Measurements from ENCODE around the gene NRK.
"Not testable (repeated sequence)": the region's sequence is repeated elsewhere in the genome, so short reads cannot be mapped to it uniquely, and the experiment has no call there.

NRK gene

DNA sequence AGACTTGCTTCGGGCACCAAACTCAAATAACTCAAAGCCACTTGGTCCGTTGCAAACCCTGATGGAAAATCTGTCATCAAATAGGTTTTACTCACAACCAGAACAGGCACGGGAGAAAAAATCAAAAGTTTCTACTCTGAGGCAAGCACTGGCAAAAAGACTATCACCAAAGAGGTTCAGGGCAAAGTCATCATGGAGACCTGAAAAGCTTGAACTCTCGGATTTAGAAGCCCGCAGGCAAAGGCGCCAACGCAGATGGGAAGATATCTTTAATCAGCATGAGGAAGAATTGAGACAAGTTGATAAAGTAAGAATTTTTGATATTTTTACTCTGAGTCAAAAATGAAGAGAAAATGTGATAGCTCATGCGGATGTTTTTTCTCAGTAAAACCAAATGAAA, 87.2 kb downstream of the NRK start:
- DNase-seq: no peak

DNA sequence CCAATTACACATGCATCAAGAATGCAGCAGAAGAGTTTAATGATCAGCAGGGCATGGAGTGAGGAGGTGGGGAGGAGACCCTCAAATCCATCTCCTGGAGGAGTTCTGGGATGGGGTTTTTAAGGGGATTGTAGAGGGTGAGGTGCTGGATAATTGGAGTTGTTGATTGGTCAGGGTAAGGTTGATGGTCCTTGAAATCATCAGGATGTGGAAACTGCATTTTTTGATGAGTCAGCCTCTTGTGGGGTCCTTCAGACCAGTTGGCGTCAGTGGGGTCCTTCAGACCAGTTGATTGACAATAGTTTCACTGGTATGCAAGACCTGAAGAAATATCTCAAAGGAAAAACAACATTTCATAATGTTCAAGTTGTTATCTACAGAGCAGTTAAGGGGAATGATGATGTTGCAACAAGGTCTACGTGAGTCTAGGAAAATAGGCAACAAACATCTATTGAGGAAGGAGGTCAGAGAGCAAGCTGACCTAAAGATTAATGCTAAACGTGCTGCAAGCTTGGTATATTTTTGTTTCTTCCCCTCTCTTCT, 88.3 kb downstream of the NRK start:
- no peak for DNase-seq

DNA sequence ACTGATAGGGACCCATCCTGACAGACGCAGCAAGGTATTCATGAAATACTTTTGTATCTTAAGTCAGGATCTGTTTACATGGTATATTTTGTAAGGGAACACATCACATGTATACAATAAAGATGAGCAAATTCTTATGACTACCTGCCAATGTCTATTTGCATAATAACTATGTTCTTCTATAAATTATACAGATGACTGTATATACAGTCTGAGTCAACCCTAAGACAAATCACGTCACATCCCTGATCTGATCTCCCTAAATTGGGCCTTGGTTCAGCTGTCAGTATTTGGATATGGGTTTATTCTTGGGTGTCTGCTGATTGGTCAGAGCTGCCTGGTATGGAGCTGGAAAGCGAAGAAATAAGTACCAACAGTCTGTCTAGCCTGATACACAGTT, 122.9 kb downstream of the NRK start:
- DNase-seq: no peak

DNA sequence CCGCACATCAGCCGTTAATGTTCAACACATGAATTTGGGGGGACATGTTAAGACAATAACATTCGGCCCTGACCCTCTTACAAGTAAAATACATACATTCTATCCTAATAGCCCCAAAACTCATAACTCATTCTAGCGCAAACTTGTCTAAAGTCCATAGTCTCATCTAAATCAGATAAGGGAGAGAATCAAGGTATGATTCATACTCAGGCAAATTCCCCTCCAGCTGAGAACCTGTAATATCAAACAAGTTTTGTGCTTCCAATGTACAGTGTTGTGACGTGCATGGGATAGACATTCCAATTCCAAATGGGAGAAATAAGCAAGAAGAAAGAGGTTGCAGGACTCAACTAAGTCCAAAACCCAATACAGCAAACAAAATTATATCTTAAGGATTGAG, 147.1 kb downstream of the NRK start:
- DNase-seq: no peak

DNA sequence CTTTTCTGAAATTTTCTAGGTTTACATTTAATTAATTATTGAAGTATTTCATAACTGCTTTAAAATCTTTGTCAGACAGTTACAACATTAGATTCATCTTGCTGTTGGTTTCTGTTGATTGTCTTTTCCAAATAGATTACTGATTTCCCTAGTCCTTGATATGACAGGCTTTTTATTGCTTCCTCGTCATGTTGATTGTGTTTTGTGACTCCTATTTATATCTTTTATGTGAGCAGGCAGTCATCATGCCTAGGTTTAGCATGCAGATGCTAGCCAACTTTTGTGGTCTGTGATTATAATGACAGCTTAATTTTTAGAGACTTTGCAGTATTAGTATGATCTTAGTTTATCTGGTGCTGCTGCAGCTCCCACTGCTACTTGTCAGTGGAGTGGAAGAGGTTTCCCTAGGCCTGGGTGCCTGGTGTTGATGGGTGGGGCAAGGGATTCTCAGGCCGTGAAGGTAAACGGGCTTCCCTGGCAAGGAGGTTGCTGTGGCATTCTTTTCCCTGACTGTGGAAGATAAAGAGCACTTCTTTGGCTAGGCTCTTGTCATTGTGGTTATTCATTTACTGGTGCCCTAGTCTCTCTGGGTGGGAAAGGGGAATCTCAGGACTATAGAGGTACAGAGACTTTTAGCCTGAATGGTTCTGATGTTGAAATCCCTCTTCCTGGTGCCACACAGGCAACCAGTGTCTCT, 150.5 kb downstream of the NRK start:
- no peak for DNase-seq

DNA sequence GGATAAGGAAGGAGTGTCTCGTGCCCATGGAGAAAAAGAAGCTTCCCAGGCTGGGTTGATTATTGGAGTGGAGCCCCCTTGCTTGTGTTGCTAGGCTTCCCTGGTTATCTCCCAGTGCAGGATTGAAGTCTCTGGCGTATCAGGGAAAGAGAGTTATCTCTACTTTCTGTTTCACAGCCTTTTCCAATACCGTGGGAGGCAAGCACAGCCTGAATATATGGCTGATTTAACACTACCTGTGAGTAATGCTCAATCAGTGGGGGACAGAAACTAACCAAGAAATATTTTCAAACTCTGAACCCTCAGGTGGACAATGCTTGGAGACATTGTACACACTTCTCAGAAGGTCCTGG, 151.0 kb downstream of the NRK start:
- DNase-seq: no peak

DNA sequence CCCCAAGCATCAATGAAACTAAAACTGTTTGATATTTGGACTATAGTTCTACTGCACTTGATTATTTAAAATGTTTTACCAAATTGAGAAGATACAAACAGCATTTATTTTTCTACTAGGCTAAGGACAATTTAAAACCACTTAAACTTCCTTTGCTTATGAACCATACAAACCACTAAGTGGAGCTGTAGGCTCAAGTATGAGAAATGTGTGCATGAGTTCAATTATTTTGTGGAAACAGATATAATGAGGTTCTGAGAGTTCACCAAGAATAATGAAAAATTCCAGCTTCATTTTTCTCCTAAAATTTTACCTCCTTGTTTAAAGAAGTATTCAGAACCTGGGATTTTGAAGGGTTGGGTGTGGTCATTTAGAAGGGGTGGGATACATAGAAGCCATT, 153.0 kb downstream of the NRK start:
- no peak for DNase-seq

DNA sequence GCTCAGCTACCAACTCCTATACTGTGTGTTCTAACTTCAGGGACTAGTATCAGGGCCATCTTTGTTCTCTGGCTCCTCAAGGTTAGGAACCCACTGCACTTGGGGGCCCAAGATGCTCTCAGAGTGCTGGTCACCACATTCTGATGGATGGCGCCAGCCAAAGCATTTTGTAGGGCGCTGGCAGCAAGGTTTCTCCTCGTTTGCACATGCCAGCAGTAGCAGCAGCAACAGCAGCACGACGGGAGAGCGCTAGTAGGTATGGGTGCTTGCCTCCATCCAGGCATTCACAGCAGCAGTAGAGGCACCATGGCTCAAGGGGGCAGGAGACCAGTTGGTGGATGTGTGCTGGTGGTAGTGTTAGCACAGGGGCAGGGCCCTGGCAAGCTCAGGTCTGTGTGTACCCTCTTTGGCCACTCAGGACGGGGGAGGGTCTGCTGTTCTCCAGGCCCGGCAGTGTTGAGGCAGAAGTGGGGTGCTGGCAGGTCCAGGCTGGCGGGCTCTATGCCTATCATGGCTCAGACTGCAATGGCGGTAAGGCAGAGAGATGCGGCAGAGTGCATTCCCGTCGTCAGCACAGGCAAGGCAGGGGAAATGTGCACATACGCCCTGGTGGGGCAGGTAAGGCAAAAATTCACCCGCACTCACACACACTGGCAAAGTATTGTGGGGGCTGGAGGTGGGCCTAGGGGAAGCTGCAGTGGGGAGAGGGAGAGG, 159.6 kb downstream of the NRK start:
- no peak for DNase-seq

DNA sequence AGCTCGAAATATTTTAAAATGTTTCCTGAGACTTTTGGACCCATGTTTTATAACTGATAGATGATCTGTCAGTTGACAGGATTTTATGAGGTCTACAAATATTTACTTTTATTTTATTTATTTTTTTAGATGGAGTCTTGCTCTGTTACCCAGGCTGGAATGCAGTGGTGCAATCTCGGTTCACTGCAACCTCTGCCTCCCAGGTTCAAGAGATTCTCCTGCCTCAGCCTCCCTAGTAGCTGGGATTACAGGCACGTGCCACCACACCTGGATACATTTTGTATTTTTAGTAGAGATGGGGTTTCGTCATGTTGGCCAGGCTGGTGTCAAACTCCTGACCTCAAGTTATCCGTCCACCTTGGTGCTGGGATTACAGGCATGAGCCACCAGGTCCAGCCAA, 166.1 kb downstream of the NRK start:
- DNase-seq: not testable (repeated sequence)

DNA sequence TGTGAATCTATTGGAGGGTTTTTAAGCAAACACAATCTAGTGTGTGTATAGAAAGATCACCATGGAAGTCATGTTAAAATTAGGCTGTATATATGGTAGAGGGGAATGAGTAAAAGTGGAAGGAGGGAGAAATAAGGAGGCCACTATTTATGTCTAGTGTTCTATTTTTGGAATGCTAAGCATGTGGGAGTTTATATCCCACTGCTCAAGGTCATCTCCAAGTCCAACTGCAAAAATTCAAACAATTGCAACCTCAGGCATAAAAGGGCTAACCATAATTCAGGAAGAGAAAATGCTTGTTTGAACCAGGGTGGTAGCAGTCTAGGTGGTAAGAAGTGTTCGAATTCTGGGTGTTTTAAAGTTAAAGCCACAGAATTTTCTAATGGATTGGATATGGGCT, 177.0 kb downstream of the NRK start:
- DNase-seq: no peak

DNA sequence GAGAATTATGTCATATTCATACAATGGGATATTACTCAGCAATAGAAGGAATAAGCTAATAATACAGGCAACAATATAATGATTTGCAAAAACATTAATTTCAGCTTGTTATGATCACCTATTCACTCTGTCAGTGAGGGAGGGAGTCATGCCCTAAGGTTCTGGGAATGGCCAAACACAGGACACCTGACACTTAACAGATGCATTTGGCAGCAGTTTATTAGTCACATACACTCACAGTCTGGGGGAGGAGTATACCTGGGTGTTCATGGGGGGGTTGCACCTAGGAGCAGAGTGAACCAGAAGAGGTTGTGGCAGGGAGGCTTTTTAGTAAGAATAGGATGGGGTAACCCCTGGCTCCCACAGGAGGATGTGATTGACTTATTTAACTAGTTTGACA, 177.9 kb downstream of the NRK start:
- no peak for DNase-seq

DNA sequence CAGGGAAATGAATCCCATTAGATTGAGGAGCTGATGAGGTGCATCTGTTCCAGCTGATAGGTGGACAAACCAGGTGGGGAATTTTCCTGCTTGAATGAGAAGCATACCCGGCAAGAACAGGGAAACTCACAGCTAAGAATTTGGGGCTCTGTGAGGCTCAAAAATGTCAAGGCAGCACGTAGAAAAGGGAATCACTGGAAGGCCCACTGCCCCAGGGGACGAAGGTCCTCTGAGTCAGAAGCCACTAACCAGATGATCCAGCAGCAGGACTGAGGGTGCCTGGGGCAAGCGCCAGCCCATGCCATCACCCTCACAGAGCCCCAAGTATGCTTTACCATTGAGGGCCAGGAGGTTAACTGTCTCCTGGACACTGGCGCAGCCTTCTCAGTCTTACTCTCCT, 178.3 kb downstream of the NRK start:
- not testable (repeated sequence) for DNase-seq

DNA sequence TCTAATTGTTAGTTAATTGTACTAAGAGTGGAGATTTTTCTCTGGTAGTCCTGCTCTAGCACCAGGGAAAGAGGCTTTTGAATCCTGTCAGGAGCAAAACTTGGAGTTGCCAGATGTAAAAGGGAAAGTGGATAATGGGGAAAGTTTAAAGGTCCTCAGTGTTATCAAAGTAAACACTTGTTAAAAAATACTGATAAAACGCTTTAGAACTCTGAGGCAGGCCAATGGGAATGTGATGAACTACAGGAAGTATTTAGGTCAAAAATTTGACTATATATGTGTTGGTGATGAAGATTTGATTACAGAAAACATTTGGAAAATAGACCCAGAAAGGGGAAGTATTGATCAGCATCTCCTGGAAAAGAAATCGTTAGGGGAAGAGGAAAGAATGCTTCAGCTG, 183.3 kb downstream of the NRK start:
- DNase-seq: no peak

DNA sequence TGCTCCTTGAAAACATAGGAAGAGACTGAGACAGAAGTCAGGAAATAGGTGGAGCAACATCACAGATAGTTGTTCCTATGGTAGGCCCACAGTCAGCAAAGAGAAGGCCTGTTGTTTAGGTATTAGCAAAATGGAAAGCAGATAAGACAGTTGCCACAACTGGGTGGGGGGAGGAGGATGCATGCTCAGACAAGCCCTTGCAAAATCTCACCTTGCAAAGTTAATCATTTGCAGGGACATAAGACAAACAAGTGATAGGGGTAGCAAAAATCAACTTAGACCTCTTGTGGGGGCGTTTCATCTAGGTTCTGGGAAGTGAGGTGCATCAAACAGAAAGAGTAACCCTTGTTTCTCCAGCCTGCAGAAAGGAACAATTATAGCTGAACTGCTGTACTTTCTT, 185.5 kb downstream of the NRK start:
- no peak for DNase-seq

Measured in CD4-positive, alpha-beta T cell treated with Interleukin-4 for 1 hour (primary cell).